Psoas muscle (tissue), 8 donors: ENCODE results near the gene LOXL1. TPM values are rescaled to one million over a fixed set of nuclear protein-coding genes. Genes with fewer than 3 reads are reported as not detected.

Experiments
- ATAC-seq, 4 donors: fragments of 200-7000 bp; cut with Tn5 transposase; one replicate each; pipeline ENCODE4 v1.9.1; 2020; ENCODE audit warnings: moderate library complexity in 3 of 4, mild to moderate bottlenecking in 2 of 4
- DNase-seq, 2 donors: peaks; one replicate each; pipeline ENCODE4 v3.0.0-alpha.2; 2020
- H3K27ac ChIP-seq: fragments of 200-600 bp; one replicate; pipeline ENCODE4 v1.8.0; 2022
- H3K27me3 ChIP-seq, 3 donors: fragments of 200-600 bp in 1 of 3; one replicate each; pipeline versions ENCODE4 v1.6.1 to v1.8.0; 2013 to 2022; ENCODE audit warnings: low read length in 2 of 3, mild to moderate bottlenecking in 2 of 3, moderate library complexity in 1 of 3; ENCODE audit not compliant: insufficient read depth in 3 of 3
- H3K36me3 ChIP-seq, 2 donors: fragments of 200-600 bp in 1 of 2; one replicate each; pipeline versions ENCODE4 v1.6.1 to v1.8.0; 2013 to 2022; ENCODE audit warnings: low read depth in 1 of 2, mild to moderate bottlenecking in 1 of 2, moderate library complexity in 1 of 2; ENCODE audit not compliant: insufficient read depth in 1 of 2
- H3K4me1 ChIP-seq: fragments of 200-600 bp; one replicate; pipeline ENCODE4 v1.8.0; 2022
- H3K4me3 ChIP-seq: fragments of 200-600 bp; one replicate; pipeline ENCODE4 v1.8.0; 2022; ENCODE audit warnings: mild to moderate bottlenecking
- H3K9me3 ChIP-seq: fragments of 200-600 bp; one replicate; pipeline ENCODE4 v1.8.0; 2022
- WGBS, 3 donors: extraction: QIAGEN DNeasy Blood & Tissue Kit; methylation state at CpG; one replicate each; pipeline versions ENCODE4 v1.1.6 to v1.1.7; 2013; 5-methylcytosine and 5-hydroxymethylcytosine counted together
- intact Hi-C, 2 donors: fragments of 100-400 bp; cut with DNase I; formaldehyde crosslinking; loops; one replicate each; pipeline versions ENCODE4 v1.11.0 to v1.14.2; 2022
- polyA plus RNA-seq, 3 donors: library from polyadenylated mRNA; stranded (reverse); fragments of 200-250 nt; gene quantifications; one replicate each; pipeline ENCODE4 v1.2.3, GENCODE V29; 2013
- total RNA-seq, 4 donors: library from RNA; stranded (reverse); fragmentation: NEBNext Ultra II Directional in 2 of 4; extraction: Animal tissue kit (Norgen Biotek cat#: 25700) in 2 of 4; gene quantifications; one replicate each; pipeline versions ENCODE4 v1.2.1 to v1.2.4, GENCODE V29; 2021 to 2023
- TF ChIP-seq, protein P1 (sequence below): fragments of 200-600 bp; IDR thresholded peaks from one replicate; pipeline ENCODE4 v1.8.0; 2022; ENCODE audit warnings: antibody characterized with exemption
- donor health status: healthy with polysubstance abuse.
- donor health status: DM: no; HTN: no; CAD: no; lungs with moderate emphysema.
- donor health status: Bipolar disorder and iron deficiency.
- donor health status: healthy.
- donor health status: DM: yes; HTN: yes; CAD: no.
- donor health status: DM: no; HTN: no; CAD: no.
- donor health status: DM: no; HTN: no; CAD: no.
- donor health status: DM: yes; HTN: yes; CAD: no.

Gene LOXL1
- total and polyA plus RNA-seq, 7 donors: 1.6 to 8.7 (median 5.1) TPM

DNA sequence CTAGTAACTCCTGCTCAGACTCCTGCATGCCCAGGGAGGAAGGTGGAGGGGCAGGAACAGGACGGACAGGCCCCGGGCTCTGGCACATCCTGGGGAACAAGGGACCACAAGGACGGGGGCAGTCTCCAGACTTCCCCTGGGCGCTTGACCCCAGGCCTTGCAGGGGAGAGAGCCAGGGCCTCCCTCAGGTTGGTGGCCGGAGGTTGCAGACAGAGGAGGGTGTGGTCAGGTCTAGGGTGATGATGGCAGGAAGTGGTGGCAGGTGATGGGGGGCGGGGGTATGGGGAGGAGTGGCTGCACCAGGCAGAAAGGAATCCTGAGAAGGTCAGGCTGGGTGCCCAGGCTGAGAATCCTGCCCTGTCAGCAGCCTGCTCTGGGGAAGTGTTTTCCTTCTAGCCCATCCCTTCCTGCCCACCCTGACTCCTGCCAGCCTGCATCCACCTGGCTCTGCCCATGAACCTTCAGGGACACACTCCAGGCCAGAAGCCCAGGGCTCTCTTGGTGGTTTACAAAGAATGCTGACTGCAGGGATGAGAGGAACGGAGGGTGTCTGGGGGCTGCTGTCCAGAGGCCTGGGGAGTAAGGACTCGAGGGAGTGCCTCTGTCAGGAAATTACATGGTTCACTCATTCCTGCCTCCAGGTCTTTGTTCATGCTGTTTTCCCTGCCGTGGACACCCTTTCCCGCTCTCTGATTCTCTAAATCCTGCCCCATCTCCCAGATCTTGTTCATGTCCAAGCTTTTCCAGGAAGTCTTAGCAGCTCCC is 15.8 kb downstream of the LOXL1 start:
- Histone ChIP-seq H3K27ac (no peak overlapping the region), H3K4me1 (no peaks in the 10 kb centered on the region), H3K9me3 (no peaks in the 10 kb centered on the region), H3K4me3 (no peak overlapping the region), H3K27me3 (no peaks in the 10 kb centered on the region), H3K36me3 (peaks cover 0 to 7% of the 10 kb centered on the region in 2 donors)
- peak in 1 of 2 donors; percentile 34 for DNase-seq
- TF ChIP-seq, protein P1, sequence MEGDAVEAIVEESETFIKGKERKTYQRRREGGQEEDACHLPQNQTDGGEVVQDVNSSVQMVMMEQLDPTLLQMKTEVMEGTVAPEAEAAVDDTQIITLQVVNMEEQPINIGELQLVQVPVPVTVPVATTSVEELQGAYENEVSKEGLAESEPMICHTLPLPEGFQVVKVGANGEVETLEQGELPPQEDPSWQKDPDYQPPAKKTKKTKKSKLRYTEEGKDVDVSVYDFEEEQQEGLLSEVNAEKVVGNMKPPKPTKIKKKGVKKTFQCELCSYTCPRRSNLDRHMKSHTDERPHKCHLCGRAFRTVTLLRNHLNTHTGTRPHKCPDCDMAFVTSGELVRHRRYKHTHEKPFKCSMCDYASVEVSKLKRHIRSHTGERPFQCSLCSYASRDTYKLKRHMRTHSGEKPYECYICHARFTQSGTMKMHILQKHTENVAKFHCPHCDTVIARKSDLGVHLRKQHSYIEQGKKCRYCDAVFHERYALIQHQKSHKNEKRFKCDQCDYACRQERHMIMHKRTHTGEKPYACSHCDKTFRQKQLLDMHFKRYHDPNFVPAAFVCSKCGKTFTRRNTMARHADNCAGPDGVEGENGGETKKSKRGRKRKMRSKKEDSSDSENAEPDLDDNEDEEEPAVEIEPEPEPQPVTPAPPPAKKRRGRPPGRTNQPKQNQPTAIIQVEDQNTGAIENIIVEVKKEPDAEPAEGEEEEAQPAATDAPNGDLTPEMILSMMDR: no peak
- 78 to 85% (median 82%) methylated on average over 10 of the region's 10 CpGs for WGBS, 3 donors
- no peak for ATAC-seq
- intact Hi-C loops: no loop called here

DNA sequence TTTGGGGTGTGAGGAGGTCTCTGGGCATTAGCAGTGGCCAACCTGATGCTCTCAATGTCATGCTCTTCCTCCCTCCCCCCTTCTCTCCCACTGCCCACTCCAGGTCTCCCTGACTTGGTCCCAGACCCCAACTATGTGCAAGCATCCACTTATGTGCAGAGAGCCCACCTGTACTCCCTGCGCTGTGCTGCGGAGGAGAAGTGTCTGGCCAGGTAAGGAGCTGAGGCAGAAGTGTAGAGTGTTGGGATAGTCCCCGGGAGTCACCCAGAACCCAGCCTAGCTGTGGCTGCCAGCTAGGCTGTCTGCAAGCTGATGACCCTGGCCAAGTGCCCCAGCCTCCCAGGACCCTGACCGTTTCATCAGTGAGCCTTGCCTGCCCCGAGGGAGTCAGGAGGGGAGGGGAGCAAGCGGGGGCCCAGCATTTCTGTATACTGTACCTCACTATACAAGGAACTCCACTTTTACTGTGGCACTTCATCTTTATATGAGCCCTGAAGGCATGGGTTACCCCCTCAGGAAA is 16.5 kb downstream of the LOXL1 start:
- WGBS, 3 donors: 76 to 92% (median 78%) methylated on average over 6 of the region's 6 CpGs
- H3K27ac ChIP-seq: no peak overlapping the region
- H3K9me3 ChIP-seq: no peaks in the 10 kb centered on the region
- peak in 1 of 2 donors; percentile 44 for DNase-seq
- TF ChIP-seq, protein P1: no peak
- H3K27me3 ChIP-seq: no peaks in the 10 kb centered on the region
- H3K4me1 ChIP-seq: no peaks in the 10 kb centered on the region
- no peak for ATAC-seq
- H3K4me3 ChIP-seq: no peak overlapping the region
- intact Hi-C loops: no loop called here
- H3K36me3 ChIP-seq: peaks cover 0 to 14% of the 10 kb centered on the region in 2 donors

DNA sequence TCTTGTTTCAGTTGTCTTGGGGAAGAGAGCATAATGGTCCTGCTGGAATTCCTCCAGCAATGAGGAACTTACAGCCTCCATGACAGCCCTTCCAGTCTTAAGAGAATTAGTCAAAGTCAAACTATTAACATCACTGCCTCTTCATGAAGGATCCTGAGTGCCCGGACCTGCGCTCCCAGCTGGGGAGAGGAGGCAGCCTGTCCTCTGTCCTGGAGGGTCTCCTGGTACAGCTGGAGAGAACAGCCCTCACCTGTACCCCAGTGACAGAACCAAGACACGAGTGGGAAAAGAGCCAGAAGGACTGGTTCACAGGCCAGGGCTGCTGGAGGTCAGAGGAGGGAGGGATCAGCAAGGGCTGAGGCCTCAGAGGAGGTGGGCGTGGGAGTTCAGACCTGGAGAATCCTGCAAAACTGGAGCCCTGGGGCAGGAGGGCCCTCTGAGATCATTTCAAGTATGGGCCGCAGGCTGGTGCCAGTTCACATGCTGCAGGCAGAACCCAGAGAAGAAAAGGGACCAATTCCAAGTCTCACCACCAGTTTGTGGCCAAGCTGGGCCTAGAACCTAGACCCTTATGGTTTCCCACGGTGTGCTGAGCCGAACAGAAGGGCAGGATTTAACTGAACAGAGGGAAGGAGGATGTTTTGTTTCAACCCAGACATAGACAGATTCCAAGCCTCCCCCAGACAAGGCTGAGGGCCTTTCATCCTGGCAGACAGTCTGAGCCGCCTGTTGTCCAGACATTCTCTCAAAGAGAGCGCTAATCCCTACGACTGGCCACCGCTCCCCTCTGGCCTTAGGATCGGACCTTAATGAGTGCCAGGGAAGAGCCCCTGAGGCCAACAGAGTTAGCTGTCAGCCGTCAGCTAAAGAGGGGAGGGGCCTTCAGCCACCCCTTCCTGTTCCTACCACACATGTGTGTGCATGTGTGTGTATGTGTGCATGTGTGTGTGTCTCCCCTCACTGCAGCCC is 18.2 kb downstream of the LOXL1 start:
- intact Hi-C loops: no loop called here
- Histone ChIP-seq H3K4me3 (no peak overlapping the region), H3K36me3 (peaks cover 0 to 28% of the 10 kb centered on the region in 2 donors), H3K4me1 (no peaks in the 10 kb centered on the region), H3K27me3 (no peaks in the 10 kb centered on the region), H3K27ac (no peak overlapping the region), H3K9me3 (no peaks in the 10 kb centered on the region)
- peak in 1 of 2 donors; percentile 39 for DNase-seq
- WGBS, 3 donors: 63 to 70% (median 69%) methylated on average over 12 to 13 of the region's 13 CpGs
- TF ChIP-seq, protein P1: no peak
- ATAC-seq: no peak

DNA sequence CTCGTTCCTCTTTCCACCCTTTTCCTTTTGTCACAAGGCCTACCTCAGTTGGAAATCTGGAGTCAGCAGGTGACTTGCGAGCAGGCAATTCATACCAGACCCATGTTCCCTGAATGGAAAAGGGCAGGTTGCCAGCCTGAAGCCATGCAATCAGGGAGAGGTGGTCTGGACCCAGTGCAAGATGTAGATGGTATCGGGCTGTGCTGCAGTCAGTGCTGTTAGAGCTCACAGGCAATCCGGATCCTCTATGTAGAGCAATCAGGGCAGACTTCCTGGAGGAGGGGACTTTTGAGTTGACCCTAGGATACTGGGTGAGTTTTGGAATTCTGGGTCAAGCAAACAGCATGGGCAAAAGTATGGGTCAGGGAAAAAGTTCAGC is 18.9 kb downstream of the LOXL1 start:
- intact Hi-C loops: no loop called here
- Histone ChIP-seq H3K4me3 (no peak overlapping the region), H3K36me3 (peaks cover 0 to 33% of the 10 kb centered on the region in 2 donors), H3K9me3 (no peaks in the 10 kb centered on the region), H3K4me1 (no peaks in the 10 kb centered on the region), H3K27me3 (no peaks in the 10 kb centered on the region), H3K27ac (no peak overlapping the region)
- TF ChIP-seq, protein P1: no peak
- WGBS, 3 donors: 82 to 84% (median 83%) methylated on average over 4 of the region's 4 CpGs
- peak in 1 of 2 donors; percentile 32 for DNase-seq
- no peak for ATAC-seq
